NCI-H187 (cell line): ENCODE data around the gene PIN1.
"Not testable (repeated sequence)": the region's sequence is repeated elsewhere in the genome, so short reads cannot be mapped to it uniquely, and the experiment has no call there.

Source experiments
- DNase-seq, 2 experiments: peaks; one replicate each; lab custom pipeline; 2025; lab: John Stamatoyannopoulos, UW

Gene PIN1

DNA sequence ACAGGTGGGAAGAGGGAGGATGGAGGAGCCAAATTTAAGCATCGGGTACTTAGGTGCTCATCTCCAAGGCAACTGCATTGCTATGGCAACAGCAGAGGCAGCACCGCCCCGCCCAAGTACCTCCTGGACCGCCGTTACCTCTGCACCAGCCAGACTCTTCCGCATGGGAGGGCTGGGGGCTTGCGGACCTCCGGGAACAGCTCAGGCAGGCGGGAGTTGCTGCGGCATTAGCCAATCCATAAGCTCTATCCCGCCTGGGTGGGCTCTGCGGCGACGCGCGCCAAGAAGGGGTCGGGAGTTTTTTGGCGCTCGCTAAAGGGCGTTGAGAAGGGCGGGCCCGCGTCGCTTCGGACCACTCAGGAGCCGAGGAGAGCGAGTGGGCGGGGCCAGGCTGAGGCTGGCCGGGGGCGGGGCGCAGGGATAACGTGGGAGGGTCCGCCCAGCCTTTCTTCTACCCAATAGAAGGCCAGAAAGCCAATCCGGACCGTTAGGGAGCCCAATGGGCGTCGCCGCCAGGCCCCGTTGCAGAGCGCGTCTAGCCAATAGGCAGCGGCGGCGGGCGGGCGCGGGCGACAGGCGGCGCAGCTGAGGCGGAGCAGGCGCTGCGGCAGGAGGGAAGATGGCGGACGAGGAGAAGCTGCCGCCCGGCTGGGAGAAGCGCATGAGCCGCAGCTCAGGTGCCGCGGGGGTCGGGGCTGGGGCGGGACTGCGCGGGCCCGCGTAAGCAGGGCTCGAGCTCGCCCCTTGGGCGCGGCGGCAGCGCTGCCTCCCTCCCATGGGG is at the start of gene PIN1:
Gene PIN1, plus strand, starts transcription at position 593 of the 781 bp plus-strand sequence. Its CDS starts 27 bp downstream, at position 620.
- peak; percentile 83 to 86 for DNase-seq

DNA sequence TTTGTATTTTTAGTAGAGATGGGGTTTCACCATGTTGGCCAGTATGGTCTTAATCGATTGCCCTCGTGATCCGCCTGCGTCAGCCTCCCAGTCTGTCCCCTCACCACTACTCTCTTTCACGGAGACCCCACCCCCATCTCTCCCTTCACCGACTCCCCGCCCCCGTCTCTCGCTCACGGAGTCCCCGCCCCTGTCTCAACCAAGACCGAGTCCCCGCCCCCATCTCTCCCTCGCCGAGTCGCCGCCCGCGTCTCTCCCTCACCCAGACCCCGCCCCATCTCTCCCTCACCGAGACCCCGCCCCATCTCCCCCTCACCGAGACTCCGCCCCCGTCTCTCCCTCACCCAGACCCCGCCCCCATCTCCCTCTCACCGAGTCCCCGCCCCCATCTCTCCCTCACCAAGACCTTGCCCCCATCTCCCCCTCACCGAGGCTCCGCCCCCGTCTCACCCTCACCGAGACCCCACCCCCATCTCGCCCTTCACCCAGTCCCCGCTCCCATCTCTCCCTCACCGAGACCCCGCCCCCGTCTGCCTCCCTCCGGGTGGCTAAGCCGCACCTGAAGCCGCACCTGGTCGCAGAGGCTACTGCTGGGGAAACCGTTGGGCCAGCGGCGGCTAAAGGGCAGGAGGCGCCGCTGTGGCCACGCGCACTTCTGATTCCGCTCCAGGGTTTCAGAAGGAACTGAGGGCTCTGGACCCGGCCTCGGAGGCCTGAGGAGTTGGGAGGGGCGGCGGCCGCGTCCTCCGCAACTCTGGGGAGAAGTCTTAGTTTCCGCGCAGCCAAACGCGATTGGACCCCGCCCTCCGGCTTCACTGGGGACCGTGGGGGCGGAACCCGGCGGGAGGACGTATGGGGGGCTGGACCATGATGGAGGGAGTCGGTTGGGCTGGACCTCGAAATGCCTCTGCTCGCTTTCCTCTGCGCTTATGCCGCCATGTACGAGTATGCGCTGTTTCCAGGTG is 49.5 kb upstream of the PIN1 start:
- peak; percentile 53 to 92 for DNase-seq

DNA sequence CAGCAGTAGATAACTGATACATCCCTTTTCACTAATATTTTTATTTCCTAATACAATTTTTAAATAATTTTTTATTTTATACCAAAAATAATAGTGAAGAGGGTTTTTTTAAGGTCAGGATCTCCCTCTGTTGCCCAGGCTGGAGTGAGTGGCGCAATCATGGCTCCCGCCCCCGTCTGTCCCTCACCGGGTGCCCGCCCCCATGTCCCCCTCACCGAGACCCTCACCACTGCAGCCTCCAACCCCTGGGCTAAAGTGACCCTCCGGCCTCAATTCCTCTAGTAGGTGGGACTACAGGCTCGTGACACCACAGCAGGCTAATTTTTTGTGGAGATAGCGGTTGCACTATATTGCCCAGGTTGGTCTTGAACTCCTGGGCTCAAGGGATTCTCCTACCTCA is 48.8 kb upstream of the PIN1 start:
- DNase-seq = no peak

DNA sequence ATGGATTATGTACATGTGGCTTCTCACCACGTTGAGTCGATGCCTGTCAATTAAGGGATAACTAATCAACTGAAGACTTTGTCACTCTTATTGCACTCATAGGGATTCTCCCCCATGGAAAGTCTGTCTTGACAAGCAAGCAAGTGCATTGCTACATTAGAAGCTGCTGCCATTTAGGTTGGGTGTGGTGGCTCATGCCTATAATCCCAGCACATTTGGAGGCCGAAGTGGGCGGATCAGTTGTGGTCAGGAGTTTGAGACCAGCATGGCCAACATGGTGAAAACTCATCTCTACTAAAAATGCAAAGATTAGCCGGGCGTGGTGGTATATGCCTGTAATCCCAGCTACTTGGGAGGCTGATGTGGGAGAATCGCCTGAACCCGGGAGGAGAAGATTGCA is 48.3 kb upstream of the PIN1 start:
- no peak for DNase-seq

DNA sequence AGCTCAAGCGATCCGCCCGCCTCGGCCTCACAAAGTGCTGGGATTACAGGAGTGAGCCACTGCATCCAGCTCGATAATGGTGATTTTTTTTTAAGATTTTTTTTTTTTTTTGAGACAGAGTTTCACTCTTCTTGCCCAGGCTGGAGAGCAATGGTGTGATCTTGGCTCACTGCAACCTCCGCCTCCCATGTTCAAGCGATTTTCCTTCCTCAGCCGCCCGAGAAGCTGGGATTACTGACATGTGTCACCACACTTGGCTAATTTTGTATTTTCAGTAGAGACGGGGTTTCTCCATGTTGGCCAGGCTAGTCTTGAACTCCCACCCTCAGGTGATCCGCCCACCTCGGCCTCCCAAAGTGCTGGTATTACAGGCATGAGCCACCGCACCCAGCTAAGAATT is 46.5 kb upstream of the PIN1 start:
- not testable (repeated sequence) for DNase-seq

DNA sequence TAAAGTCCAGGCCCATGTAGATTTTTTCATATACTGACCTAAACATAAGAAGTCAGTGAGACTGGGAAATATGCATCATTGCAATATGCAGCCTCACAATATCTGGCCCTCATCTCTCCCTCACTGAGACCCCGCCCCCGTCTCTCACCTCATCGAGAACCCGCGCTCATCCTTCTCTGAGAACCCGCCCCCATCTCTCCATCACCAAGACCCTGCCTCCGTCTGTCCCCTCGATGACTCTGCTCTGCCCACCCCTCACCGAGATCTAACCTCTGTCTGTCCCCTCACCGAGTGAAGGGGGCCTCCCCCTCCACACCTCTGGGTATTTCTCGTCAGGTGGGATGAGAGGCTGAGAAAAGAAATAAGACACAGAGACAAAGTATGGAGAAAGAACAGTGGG is 46.1 kb upstream of the PIN1 start:
- DNase-seq = no peak

DNA sequence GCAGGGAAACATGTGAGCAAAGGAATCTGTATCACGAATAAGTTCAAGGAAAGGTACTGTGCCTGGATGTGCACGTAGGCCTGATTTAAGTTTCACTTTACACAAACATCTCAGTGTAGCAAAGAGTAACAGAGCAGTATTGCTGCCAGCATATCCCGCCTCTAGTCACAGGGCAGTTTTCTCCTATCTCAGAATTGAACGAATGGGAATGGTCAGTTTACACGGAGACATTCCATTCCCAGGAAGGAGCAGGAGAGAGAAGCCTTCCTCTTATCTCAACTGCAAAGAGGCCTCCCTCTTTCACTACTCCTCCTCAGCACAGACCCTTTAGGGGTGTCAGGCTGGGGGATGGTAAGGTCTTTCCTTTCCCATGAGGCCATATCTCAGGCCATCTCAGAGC is 45.5 kb upstream of the PIN1 start:
- not testable (repeated sequence) for DNase-seq

DNA sequence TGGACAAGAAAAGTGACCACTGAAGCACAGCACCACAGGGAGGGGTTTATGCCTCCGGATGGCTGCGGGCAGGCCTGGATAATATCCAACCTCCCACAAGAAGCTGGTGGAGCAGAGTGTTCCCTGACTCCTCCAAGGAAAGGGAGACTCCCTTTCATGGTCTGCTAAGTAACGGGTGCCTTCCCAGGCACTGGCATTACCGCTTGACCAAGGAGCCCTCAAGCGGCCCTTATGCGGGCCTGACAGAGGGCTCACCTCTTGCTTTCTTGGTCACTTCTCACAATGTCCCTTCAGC is 44.1 kb upstream of the PIN1 start:
- not testable (repeated sequence) for DNase-seq

DNA sequence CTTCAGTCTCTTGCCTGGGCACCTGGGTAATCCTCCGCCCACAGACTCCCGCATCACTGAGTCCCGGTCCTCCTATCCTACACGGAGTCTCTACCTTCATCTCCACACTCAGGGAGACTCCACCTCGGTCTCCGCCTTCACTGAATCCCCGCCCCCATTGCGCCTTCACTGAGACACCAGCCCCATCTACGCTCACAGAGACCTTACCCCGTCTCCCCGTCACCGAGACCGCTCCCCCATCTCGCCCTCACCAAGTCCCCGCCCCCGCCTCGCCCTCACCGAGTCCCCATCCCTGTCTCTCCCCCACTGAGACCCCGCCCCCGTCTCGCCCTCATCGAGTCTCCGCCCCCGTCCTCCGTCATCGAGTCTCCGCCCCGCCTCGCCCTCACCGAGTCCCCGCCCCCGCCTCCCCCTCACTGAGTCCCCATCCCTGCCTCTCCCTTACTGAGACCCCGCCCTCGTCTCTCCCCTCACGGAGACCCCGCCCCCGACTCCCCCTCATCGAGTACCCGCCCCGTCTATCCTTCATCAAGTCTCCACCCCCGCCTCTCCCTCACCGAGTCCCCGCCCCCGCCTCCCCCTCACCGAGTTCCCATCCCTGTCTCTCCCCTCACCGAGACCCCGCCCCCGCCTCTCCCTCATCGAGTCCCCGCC is 43.4 kb upstream of the PIN1 start:
- DNase-seq = peak; percentile 10 to 49

DNA sequence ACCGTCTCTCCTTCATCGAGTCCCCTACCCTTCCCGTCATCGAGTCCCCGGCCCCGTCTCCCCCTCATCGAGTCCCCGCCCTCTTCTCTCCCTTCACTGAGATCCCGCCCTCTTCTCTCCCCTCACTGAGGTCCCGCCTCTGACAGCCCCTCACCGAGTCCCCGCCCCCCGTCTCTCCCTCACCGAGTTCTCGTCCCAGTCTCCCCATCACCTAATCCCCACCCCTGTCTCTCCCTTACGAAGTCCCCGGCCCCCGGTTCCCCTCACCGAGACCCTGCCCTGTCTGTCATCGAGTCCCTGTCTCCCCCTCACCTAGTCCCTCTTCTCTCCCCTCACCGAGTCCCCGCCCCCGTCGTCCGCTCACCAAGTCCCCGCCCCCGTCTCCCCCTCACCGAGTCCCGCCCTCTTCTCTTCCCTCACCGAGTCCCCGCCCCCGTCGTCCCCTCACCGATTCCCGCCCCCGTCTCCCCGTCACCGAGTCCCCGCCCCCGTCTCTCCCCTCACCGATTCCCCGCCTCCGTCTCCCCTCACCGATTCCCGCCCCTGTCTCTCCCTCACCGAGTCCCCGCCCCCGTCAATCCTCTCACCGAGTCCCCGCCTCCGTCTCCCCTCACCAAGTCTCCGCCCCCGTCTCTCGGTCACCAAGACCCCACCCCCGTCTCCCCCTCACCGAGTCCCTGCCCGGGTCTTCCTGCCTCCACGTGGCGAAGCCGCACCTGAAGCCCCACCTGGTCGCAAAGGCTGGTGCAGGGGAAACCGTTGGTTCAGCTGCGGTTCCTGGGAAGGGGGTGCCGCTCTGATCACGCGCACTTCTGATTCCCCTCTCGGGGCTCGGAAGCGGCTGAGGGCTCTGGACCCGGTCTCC is 42.7 kb upstream of the PIN1 start:
- peak; percentile 7 to 39 for DNase-seq

DNA sequence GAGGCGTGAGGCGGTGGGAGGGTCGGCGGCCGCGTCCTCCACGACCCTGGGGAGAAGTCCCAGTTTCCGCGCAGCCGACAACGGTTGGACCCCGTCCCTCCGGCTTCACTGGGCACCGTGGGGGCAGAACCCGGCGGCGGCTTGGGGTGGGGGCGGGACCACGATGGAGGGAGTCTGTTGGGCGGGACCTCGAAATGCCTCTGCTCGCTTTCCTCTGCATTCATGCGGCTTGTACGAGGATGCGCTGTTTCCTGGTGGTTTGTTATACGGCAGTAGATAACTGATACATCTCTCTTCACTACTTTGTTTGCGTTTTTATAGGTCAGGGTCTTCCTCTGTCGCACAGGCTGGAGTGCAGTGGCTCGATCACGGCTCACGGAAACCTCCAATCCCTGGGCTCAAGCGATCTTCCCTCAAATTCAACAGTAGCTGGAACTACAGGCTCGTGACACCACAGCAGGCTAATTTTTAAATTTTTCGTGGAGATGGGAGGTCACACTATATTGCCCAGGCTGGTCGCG is 42.0 kb upstream of the PIN1 start:
- no peak for DNase-seq

DNA sequence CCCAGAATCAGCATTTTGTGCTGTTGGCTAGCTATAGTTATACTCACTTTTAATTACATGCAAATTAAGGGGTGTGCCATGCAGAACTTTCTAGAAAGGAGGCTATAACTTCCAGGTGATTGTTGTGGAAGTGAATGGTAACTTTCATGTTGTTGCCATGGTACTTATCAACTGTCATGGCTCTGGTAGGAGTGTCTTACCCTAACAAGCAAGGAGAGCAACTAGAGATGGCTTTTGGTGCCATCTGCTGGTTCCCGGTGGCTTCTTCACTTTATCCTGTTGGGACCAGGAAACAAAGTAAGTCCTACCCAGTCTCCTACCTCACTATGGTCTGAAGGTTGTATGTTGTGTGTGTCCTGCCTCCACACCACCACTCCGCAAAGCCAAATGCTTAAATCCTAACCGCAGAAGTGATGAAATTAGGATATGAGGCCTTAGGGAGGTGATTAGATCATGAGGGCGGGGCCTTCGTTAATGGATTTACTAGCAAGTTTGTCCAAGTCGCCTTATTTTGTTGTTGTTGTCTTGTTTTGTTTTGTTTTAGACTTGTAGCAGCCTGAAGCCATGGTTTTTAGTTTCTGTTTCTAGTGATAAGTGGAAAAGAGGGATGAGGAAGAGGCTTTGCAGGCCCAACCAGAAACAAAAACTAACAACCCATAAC is 38.9 kb upstream of the PIN1 start:
- peak in 1 of 2 experiments; percentile 24 for DNase-seq

DNA sequence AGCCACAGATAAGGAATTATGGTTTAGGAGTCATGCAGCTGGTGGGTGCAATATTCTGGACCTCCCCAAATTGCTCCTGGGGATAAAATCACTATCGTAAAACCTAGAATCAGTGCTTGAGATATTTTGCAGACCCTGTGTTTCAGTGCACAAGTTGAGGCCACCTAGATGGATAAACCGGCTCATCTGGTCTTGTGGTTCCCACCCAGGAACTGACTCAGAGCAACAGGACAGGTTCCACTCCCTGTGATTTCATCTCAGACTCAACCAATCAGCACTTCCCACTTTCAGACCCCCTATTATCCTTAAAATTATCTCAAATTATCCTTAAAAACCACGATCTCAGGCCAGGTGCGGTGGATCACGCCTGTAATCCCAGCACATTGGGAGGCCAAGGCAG is 37.2 kb upstream of the PIN1 start:
- DNase-seq = no peak

DNA sequence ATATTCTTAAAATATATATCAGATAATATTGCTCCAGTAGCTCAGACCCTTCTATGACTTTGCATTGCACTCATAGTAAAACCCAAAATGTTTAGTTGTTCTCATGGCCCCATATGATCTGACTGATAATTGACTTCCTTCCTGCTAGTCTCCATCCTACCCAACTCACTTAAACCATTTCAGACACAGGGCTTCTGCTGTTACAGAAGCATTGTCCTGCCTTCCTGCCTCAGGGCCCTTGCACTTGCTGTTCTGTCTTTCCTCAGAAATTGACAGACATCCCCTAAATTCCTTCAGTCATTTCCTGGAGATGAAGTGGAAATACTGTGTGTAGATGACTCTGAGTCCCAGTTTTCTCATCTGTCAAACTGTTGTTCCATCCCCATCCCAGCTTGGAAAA is 36.0 kb upstream of the PIN1 start:
- DNase-seq = no peak

DNA sequence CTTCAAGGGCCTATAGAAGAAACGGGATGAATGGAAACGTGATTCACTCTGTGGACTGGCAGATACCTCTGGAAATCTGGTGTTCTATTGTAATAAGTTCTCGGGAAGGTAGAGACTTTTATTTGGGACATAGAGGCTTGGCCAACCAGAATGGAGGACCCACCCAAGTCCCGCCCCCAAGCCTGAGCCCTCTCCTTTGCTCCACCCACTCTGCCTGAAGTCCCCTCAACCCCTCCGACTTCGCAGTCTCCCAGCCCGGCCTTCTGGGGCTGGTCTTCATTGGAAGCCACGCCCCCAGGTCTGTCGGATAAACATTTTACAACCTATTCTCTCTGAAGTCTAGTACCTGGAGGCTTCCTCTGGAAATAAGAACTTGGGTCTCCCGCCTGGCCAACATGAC is 33.1 kb upstream of the PIN1 start:
- no peak for DNase-seq

DNA sequence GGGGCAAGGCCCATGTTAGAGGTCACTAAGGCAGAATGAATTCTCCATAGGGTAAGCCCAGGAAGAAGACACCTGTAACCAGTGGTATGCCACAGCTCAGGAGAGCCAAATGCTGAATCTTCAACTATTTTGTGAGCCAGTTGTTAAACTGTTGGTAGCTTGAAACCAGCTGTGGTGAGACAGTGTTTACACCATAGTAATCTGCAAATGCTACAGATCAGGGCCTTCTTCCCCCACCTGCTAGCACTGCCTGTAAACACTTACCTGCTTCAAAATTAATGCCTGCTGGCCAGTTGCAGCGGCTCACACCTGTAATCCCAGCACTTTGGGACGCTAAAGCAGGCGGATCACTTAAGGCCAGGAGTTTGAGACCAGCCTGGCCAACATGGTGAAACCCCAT is 28.3 kb upstream of the PIN1 start:
- DNase-seq = no peak

DNA sequence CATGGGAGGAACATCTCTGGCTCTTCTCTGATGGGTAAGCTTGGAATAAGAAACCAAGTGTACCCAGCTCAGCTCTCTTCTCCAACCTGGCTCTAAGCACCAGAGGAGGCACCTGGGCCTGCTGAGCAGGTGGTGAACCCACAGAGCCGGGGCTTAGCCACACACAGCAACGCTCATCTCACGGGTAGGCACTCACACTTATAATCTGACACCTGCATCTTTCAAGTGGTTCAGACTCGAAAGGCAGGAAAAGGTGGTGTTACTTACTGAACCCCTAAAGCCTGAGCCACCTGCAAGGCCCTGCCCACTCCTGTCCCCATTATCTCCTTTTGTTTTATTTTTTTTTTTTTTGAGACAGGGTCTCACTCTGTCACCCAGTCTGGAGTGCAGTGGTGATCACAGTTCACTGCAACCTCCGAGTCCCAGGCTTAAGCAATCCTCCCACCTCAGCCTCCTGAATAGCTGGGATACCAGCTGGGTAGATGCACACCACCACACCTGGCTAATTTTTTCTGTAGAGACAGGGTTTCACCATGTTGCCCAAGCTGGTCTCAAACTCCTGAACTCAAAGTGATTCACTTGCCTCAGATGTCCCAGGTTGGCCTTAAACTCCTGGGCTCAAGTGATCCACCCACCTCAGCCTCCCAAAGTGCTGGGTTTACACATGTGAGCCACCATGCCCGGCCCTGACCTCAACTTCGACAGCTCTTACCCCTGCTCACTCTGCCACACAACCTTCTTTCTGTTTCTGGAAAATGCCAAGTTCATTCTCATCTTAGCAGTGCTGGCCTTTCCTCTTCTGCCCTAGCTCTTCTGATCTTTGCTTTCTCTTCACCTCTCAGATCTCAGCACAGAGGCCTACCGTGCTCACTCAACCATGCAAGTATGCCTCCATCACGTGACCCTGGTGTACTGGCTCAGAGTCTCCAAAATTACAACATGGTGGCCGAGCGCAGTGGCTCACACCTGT is 26.0 kb upstream of the PIN1 start:
- DNase-seq = no peak

DNA sequence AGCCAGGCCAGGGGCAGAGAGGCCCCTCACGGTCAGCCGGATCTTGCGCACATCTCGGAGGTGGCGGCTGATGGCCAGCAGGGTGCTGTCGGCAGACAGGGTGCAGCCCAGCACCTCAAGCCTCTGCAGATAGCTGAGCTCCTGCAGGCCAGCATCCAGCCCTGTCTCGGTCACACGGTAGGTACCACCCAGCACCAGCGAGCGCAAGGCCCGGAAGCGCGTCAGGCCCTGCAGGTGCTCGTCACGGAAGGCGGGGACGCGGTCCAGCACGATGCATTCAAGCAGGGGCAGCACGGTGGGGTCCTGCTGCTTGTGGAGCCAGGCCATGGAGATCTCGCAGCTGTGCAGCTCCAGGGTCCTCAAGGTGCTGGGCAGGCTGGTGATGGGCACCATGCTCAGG is 24.0 kb upstream of the PIN1 start:
- no peak for DNase-seq

DNA sequence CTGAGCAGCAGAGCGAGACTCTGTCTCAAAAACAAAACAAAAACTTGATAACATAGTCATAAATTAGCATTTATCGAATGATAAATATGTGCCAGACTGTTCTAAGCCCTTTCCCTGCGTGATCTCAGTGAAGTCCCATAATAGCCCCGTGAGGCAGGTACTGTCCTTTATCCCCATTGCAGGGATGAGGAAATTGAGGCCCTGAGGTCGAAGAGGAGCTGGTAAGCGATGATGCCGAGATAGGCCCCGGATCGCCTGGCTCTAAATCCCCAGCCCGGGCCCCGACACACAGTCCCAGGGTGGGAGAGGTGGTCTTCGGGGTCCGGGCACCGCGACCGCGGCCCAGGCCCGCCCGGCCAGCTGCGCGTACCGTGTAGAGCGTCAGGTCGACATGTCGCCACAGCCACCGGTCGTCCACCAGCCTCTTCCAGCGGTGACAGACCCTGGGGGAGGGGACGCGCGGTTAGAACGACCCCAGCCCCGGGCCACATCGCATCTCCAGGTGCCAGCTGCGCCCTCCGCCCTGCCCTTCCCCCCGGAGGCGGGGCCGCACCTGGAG is 16.9 kb upstream of the PIN1 start:
- DNase-seq = no peak
